ENCODE data around the gene SRPK3.

The SRPK3 gene

DNA sequence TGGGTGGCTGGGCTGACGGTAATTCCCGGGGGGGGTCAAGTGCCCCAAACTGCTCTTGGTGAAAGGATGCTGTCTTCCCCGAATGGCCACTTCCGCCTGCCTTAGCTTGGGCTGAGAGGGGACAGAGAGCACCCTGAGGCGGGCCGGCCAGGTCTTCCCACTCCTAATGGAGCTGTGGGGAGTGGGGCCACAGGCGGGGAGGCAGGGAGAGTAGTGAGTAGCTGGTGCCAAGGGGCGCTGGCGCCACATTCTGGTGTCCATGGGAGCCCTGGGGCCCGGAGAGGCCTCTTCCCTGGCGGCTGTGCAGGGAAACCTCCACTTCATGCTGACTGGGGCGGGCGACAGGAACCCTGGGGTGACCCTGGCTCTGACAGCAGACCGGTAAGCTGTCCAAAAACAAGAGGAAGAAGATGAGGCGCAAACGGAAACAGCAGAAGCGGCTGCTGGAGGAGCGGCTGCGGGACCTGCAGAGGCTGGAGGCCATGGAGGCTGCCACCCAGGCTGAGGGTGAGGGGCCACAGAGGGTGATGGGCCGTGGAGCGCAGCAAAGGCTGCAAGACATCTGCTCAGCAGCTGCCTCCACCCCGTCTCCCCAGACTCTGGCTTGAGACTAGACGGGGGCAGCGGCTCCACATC lies 2.7 kb downstream of the SRPK3 start:
- no peak for DNase-seq (ENCODE audit: low read depth in 2 of 2)

DNA sequence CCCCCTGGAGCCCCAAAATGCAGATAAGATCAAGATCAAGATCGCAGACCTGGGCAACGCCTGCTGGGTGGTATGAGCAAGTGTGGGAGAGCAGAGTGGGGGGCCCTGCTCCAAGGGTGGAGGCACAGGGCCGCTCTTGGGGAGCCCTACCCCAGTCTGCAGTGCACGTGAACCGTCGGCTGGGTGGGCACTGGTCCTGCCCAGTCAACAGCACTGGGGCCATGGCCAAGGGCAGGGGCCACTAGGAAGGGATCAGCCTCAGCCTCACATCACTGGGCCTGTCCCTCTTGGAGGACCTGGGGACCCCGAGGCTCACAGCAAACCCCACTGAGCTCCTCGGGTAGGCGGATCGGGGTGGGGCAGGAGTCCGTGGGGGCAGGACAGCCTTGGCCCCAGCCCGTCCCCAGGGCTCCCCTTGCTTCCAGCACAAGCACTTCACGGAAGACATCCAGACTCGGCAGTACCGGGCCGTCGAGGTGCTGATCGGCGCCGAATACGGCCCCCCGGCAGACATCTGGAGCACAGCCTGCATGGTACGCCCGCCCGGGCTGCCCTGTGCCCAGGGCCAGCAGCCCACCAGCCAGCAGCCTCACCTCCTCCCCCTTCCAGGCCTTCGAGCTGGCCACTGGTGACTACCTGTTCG lies 3.6 kb downstream of the SRPK3 start:
- DNase-seq (ENCODE audit: low read depth in 2 of 2): no peak

DNA sequence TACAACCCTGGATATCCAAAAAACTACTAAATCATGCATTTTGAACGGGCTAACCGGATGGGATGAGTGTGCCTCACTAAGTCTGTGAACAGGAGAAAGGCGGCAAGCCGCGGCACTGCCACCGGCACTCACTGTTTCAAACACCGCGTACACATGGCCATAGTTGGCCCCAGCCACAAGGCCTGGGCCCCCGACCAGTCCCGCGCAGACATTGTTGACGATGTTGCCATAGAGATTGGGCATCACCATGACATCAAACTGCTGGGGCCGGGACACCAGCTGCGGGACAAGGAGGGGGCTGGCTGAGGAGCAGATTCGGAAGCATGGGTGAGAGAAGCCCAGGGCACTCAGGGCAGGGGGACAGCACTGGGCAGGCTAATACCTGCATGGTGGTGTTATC lies 5.8 kb downstream of the SRPK3 start:
- DNase-seq (ENCODE audit: low read depth in 2 of 2): no peak

DNA sequence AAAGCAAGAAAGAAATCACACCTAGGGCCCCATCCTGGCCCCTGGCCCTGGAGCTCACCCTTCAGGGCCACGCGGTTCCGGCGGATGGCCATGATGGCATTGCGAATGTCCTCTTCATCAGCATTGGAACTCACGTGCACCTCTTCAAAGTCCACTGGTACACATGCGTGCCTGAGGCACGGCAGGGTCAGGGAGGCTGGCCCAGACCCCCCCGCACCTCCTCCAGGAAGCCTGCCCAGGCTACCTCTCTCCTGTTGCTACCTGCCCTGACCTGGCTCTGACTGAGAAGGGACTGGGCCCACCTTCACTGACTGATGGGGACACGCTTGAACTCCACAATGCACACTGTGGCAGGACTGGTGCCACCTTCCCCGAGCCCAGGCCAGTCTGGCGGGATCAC lies 8.8 kb downstream of the SRPK3 start:
- no peak for DNase-seq (ENCODE audit: low read depth in 2 of 2)

DNA sequence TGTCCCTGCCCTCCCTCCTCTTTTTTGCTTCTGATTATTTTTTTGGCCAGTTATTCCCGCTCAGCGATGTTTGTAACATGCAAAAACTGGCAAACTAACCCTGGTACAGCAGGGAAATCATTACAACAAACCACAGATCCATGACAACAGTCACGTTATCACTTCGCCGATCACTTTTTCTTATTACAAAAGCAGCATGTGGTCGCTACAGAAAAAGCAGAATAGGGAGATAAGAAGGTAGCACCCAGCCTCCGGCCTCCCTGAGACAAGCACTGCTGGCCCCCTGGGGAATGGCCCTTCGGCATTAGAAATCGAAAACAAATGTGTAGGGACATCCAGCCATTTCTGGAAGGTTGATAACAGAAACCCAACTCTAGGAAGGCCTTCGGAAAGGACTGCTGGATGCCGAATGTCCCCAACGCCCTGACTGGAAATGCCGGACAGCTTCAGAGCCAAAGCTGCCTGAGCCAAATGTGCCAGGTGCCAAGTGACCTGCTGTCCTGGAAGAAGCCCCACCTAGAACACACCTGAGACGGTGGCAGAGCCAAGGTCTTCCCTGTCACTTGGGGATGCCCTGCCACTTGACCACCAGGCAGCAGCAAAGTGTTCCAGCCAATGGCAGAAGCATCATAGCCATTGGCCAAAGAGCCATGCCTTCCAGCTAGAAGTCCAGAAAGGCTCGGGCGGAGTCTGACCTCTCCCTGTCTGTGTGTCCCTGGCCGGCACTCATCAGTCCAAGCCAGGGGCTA lies 10.4 kb downstream of the SRPK3 start:
- DNase-seq (ENCODE audit: low read depth in 2 of 2): no peak

- DNase-seq (ENCODE audit: low read depth in 2 of 2): no peak
Observed at GRCh38 chrX:153792368-153792767, 11.5 kb downstream of the SRPK3 start.

DNA sequence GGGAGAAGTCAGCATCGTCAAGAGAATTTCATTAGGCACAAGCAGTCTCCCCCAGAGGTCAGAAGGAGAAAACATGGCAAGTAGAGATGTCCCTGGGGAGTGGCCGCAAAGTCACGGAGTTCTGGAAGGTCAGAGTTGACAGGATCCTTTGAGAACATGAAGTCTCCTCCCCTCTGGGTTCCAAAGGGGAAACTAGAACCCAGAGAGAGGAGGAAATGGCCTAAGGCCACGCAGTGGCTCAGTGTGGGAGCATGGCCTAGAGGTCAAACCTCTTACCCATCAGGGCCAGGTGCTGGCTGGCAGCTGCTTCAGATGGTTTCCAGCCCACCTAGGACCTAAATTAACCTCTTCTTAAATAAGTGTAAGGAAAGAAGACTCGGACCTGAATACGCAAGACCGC lies 12.4 kb downstream of the SRPK3 start:
- DNase-seq (ENCODE audit: low read depth in 2 of 2): no peak

DNA sequence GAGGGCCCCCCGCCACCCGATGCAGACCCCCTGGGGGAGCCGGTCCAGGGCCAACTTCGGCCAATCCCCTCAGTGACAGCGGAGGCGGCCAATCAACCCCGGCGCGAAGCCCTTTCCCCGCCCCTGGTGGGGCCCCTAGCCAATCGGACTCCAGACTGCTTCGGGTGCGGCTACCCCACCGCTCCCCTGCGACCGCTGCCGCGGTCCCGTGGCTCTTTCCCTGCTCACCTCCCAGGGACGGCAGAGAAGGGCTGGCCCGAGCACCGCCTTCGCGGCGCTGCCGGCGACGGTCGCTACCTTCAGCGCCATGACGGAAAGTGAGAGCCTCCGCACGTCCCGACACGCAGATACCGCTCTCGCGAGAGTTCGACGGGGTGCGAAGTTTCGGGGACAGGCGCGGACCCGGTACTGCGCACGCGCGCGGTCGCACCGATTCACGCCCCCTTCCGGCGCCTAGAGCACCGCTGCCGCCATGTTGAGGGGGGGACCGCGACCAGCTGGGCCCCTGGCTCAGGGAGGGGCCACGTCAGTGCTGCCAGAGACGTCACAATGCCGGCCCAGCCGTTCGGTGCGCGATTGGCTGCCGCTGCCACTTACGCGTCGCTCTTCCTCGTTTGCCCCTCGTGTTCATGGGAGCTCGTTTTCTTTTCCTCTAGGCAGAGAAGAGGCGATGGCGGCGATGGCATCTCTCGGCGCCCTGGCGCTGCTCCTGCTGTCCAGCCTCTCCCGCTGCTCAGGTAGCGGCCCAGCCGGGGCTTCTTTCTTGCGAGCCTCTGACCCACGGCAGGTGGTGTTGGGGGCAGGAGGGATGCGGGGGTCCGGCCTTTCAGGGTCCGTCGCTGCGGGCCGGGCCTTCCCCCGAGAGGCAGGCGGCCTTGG lies 13.4 kb downstream of the SRPK3 start, which contains the start of the genes IDH3G and SSR4:
Gene IDH3G, minus strand, starts transcription at position 358 of the 879 bp plus-strand sequence. Its CDS starts 49 bp downstream, at position 309.
Gene SSR4, plus strand, starts transcription at position 651 of the 879 bp plus-strand sequence. Its CDS starts 20 bp downstream, at position 671.
- peak; percentile 82 to 86 for DNase-seq (ENCODE audit: low read depth in 2 of 2)

- DNase-seq (ENCODE audit: low read depth in 2 of 2): no peak
Observed at GRCh38 chrX:153794897-153795816, 14.3 kb downstream of the SRPK3 start.

GRCh38 chrX:153797415-153798015 lies 16.7 kb downstream of the SRPK3 start:
- no peak for DNase-seq (ENCODE audit: low read depth in 2 of 2)

- DNase-seq (ENCODE audit: low read depth in 2 of 2): no peak
Observed at GRCh38 chrX:153799326-153799725, 18.5 kb downstream of the SRPK3 start.

DNA sequence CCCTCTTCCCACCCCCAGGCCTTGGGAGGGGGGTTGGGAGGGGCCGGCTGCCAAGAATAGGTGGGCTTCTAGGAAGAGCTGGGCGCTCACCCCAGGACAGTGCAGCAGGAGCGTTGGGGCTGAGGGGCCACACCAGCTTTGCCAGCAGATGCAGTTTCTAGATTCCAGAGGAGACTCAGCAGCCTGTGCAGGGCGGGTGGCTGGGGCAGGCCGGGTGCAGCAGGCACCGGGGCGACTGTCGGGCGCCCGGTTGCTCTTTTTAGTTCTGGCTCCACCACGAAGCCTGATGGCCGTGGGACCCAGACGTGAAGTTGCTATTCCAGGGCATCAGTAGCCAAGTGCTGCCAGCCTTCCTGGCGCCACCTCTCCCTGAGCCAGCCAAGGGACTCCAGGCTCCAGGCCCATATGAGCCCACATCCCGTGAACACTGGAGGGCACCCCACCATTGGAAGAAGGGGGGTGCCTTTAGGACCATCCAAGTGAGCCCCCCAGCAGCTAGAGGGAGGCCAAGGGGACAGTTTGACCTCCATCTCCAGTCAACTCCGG lies 19.4 kb downstream of the SRPK3 start:
- DNase-seq (ENCODE audit: low read depth in 2 of 2): no peak

DNA sequence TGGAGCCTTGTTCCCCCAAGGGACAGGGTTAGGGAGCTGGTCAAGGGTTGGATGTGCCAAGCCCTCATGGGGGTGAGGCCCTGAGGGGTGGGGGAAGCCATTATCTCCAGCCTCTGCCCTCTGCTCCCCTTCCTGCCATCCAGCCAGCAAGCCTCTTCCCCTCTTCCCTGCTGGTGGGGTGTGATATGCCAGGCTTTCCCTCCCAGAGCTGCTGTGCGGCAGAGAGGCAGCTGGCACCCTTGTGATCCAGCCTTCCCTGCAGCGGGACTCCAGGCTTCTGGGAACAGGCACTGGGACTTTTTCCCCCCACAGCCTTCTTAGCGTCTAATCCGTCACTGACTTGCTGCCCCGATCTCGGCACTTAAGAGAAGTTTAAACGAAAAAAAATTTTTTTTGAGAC lies 19.9 kb downstream of the SRPK3 start:
- DNase-seq (ENCODE audit: low read depth in 2 of 2): no peak

- no peak for DNase-seq (ENCODE audit: low read depth in 2 of 2)
Observed at GRCh38 chrX:153801669-153802068, 20.8 kb downstream of the SRPK3 start.

- DNase-seq (ENCODE audit: low read depth in 2 of 2): no peak
Observed at GRCh38 chrX:153802513-153803045, 21.7 kb downstream of the SRPK3 start.

DNA sequence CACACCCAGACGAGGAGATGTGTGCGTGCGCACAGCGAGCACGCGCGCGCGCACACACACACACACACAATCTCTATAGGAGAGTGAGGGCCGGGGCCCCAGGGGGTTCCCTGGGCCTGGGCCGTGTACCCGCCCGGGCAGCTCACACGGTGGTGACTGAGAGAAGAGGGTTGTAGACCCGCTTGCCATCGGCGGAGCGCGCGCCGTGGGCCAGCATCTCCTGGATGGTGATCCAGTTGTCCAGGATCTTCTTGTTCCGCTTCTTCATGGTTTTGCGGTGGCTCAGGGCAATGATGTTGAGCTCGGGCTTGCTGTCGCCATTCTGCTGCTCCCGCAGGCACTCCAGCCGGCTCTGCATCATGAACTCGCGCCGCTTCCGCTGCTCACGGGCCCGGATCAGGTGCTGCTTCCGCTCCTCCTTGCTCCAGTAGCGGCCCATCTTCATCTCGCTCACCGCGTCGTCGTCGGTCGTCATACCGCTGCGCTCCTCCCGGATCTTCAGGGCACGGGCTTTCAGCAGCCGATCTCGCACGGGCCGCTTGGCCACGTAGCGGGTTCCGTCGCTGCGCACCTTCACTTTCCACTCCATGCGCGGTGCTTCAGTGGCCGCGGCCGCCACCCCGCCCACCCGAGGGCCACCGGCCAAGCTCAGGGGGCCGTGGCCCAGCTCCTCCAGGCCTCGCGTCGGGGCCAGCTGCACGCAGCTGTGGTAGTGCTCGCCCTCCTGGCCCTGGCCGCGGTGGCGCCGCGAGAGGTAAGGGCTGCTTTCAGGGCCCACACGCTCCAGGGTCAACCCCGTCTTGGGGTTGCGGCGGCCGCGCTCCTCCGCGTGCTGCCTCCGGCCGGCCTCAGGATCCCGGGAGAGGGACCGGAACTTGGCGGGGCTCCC lies 22.6 kb downstream of the SRPK3 start:
- DNase-seq (ENCODE audit: low read depth in 2 of 2): no peak

DNA sequence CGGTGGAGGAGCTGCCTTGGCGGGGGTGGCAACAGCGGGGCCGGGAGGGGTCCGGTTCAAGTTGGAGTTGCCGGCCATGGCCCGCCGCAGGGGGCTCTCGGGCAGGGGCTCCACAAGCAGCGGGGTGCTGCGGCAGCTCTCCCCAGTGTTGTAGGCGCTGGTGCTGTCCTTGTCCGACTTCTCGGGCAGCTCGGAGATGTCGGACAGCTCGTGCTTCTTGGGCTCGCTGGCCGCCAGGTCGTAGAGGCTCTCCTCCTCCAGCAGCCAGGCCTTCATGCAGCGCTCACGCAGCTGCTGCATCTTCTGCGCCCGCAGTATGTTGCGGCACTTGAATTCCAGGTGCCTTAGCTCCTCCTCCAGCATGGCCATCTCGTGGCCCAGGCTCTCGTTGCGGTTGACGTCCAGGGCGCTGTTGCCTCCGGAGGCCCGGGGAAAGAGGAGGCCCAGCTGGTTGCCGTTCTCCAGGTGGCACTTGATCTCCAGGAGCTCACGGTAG lies 23.3 kb downstream of the SRPK3 start:
- DNase-seq (ENCODE audit: low read depth in 2 of 2): no peak

DNA sequence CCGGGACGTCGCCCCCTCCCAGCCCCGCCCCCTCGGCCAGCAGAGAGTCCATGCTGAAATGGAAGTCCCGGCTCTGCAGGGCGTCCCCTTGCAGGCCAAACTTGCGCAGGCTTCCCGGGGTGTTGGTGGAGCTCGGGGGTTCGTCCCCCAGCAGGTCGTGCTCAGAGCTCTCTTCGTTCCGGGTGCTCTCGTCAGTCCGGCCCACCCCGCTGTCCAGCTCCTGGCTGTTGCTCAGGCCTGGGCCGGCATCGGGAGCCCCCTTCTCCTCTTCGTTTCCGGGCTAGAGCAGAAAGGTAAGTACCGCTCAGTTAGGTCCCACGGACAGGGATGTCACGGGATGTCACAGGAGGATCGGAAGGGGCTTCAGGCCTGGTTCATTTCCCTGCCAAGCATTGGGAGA lies 23.8 kb downstream of the SRPK3 start:
- DNase-seq (ENCODE audit: low read depth in 2 of 2): no peak

DNA sequence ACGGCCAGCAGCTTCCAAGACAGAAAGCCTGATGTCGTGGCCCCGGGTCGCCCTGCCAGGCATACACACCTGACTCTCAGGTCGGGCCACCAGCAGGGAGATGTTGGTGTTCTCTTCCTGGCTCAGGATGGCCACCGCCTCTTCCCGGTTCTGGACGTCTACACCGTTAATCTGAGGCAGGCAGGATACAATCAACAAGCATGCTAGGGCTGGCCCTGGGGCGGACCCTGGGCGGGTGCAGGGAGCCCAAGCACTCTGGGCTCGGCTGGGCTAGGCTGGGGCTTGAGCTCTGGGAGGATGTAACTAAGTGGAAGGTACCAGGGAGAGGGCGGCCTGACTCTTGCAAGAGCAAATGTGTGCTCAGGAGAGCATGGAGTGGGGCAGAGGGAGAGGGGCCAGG lies 24.6 kb downstream of the SRPK3 start:
- no peak for DNase-seq (ENCODE audit: low read depth in 2 of 2)

All from stimulated activated CD4-positive, alpha-beta T cell treated with anti-CD3 and anti-CD28 coated beads, Interleukin-15, amount 100 ng/mL, for 48 hours (primary cell).